ENCODE results near the gene UBAC1. TPM values are rescaled to one million over a fixed set of nuclear protein-coding genes. Genes with fewer than 3 reads are reported as not detected.

Gene UBAC1
- polyA plus RNA-seq, 1 of the 3 experiments (the other 2 are of a cell fraction) = 67.7 TPM

DNA sequence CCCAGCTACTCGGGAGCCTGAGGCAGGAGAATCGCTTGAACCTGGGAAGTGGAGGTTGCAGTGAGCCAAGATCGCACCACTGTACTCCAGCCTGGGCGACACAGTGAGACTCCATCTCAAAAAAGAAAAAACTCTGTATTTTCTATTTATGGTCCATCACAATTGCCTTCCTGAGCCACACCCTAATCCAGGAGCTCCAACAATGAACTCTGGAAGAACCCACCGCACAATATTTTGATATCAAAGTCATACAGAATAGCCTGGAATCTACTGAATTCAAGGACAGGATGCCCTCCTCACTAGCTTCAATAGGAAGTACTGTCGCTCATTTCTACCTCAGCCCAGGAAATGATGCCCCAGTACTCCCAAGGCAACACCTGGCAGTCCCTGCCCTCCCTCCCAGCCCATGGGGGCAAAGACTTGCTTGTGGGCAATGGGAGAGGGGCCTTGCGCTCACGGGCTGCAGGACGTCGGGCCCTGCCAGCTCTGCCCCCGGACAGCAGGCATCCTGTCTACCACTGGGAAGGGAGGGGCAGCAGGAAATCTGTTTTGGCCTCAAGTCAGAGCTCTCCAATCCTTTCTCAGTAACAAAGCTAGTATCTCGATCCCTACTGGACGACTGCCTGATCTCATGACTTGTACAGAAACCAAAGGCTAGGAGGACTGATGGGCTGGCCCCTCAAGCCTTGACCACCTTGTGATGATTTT is 19.7 kb downstream of the UBAC1 start:
- H3K36me3 ChIP-seq (replicated peaks in 1 of 2; ENCODE audit: control insufficient read depth in 1 of 2, insufficient read depth in 2 of 2, low read length in 1 of 2) = peaks cover 23 to 53% of the 10 kb centered on the region in 2 experiments
- 89% methylated on average over 13 of the region's 13 CpGs for WGBS (ENCODE audit: low lambda C conversion rate)

More for the DNA sequence above, 19.7 kb downstream of the UBAC1 start:
- Histone ChIP-seq H3K4me2 (no peak overlapping the region), H3K4me1 (ENCODE audit: control insufficient read depth in 1 of 2, insufficient read depth in 2 of 2, low read depth in 1 of 2, low read length in 1 of 2) (no peaks in the 10 kb centered on the region), H3F3A (replicated peaks; ENCODE audit: insufficient read depth) (no peaks in the 10 kb centered on the region), H3K9me2 (no peaks in the 10 kb centered on the region), H3K27ac (ENCODE audit: low read depth in 2 of 2, low read length in 1 of 2) (no peak overlapping the region), H3K27me3 (ENCODE audit: insufficient read depth) (no peaks in the 10 kb centered on the region), H2AFZ (ENCODE audit: low read depth) (no peak overlapping the region), H3K9ac (no peak overlapping the region), H3K4me3 (ENCODE audit: low read depth in 2 of 2, low read length in 1 of 2) (no peak overlapping the region), H3K9me3 (no peaks in the 10 kb centered on the region), H4K20me1 (ENCODE audit: insufficient read depth) (no peaks in the 10 kb centered on the region), H3K79me2 (ENCODE audit: insufficient read depth) (no peaks in the 10 kb centered on the region)
- CTCF ChIA-PET = interaction anchor here (1.0 to 1.4 kb wide), 4 partner anchors 8 to 144 kb away, joined by 3 read pairs; partner anchors contain the start of gene UBAC1
- DNase-seq = no peak
- no peak for TF ChIP-seq EP300 (IDR thresholded peaks at IDR 0.05; ENCODE audit: borderline replicate concordance in 1 of 2, low read depth in 1 of 2, low read length in 1 of 2)
- TF ChIP-seq POLR2AphosphoS5 (IDR thresholded peaks at IDR 0.05; ENCODE audit: low read depth, low read length) = no peak
- TF ChIP-seq, protein P1, sequence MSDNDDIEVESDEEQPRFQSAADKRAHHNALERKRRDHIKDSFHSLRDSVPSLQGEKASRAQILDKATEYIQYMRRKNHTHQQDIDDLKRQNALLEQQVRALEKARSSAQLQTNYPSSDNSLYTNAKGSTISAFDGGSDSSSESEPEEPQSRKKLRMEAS (IDR thresholded peaks at IDR 0.05; ENCODE audit: low read depth) = no peak
- TF ChIP-seq, protein P2, sequence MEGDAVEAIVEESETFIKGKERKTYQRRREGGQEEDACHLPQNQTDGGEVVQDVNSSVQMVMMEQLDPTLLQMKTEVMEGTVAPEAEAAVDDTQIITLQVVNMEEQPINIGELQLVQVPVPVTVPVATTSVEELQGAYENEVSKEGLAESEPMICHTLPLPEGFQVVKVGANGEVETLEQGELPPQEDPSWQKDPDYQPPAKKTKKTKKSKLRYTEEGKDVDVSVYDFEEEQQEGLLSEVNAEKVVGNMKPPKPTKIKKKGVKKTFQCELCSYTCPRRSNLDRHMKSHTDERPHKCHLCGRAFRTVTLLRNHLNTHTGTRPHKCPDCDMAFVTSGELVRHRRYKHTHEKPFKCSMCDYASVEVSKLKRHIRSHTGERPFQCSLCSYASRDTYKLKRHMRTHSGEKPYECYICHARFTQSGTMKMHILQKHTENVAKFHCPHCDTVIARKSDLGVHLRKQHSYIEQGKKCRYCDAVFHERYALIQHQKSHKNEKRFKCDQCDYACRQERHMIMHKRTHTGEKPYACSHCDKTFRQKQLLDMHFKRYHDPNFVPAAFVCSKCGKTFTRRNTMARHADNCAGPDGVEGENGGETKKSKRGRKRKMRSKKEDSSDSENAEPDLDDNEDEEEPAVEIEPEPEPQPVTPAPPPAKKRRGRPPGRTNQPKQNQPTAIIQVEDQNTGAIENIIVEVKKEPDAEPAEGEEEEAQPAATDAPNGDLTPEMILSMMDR (IDR thresholded peaks at IDR 0.05) = no peak
- no peak for TF ChIP-seq GATA2 (CRISPR knock-in tag; IDR thresholded peaks at IDR 0.05)
- no peak for TF ChIP-seq TAF1 (IDR thresholded peaks at IDR 0.05; ENCODE audit: borderline replicate concordance, low read depth, low read length)
- no peak for TF ChIP-seq FOXJ3 (CRISPR knock-in tag; IDR thresholded peaks at IDR 0.05)
- no peak for TF ChIP-seq FOSL2 (IDR thresholded peaks at IDR 0.05; ENCODE audit: borderline replicate concordance, low read depth)
- no peak for TF ChIP-seq RAD21 (IDR thresholded peaks at IDR 0.05; ENCODE audit: low read length)
- TF ChIP-seq, protein P3, sequence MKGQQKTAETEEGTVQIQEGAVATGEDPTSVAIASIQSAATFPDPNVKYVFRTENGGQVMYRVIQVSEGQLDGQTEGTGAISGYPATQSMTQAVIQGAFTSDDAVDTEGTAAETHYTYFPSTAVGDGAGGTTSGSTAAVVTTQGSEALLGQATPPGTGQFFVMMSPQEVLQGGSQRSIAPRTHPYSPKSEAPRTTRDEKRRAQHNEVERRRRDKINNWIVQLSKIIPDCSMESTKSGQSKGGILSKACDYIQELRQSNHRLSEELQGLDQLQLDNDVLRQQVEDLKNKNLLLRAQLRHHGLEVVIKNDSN (IDR thresholded peaks at IDR 0.05; ENCODE audit: borderline replicate concordance, low read depth) = no peak
- TF ChIP-seq, protein P4, sequence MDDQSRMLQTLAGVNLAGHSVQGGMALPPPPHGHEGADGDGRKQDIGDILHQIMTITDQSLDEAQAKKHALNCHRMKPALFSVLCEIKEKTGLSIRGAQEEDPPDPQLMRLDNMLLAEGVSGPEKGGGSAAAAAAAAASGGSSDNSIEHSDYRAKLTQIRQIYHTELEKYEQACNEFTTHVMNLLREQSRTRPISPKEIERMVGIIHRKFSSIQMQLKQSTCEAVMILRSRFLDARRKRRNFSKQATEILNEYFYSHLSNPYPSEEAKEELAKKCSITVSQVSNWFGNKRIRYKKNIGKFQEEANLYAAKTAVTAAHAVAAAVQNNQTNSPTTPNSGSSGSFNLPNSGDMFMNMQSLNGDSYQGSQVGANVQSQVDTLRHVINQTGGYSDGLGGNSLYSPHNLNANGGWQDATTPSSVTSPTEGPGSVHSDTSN (IDR thresholded peaks at IDR 0.05) = no peak
- no peak for TF ChIP-seq GABPA (IDR thresholded peaks at IDR 0.05; ENCODE audit: low read depth)
- TF ChIP-seq ELF1 (IDR thresholded peaks at IDR 0.05) = no peak
- POLR2A ChIA-PET = no interaction called here

Data from SK-N-SH (cell line).